DMS79 treated with DMSO at 0.1 percent for 48 hours (cell line): ENCODE data around the gene DIAPH1.
"Not testable (repeated sequence)": the region's sequence is repeated elsewhere in the genome, so short reads cannot be mapped to it uniquely, and the experiment has no call there.

Source experiments
- DNase-seq: peaks from one replicate; lab custom pipeline; 2025; lab: John Stamatoyannopoulos, UW

The DIAPH1 gene

GRCh38 chr5:141609921-141610320 lies 8.9 kb downstream of the DIAPH1 start:
- DNase-seq, result not testable (repeated sequence)

- no peak for DNase-seq
Observed at GRCh38 chr5:141609044-141609443, 9.8 kb downstream of the DIAPH1 start.

- no peak for DNase-seq
Observed at GRCh38 chr5:141608557-141608956, 10.2 kb downstream of the DIAPH1 start.

GRCh38 chr5:141608046-141608445 lies 10.8 kb downstream of the DIAPH1 start:
- no peak for DNase-seq

- DNase-seq, result no peak
Observed at GRCh38 chr5:141605523-141606277, 13.1 kb downstream of the DIAPH1 start.

- no peak for DNase-seq
Observed at GRCh38 chr5:141603923-141604717, 14.7 kb downstream of the DIAPH1 start.

- no peak for DNase-seq
Observed at GRCh38 chr5:141602606-141603005, 16.2 kb downstream of the DIAPH1 start.

- DNase-seq, result no peak
Observed at GRCh38 chr5:141598391-141599345, 20.1 kb downstream of the DIAPH1 start.

GRCh38 chr5:141597814-141598213 lies 21.0 kb downstream of the DIAPH1 start:
- DNase-seq, result no peak

- no peak for DNase-seq
Observed at GRCh38 chr5:141597394-141597793, 21.4 kb downstream of the DIAPH1 start.

- no peak for DNase-seq
Observed at GRCh38 chr5:141596867-141597266, 21.9 kb downstream of the DIAPH1 start.

- no peak for DNase-seq
Observed at GRCh38 chr5:141590127-141590526, 28.7 kb downstream of the DIAPH1 start.

- no peak for DNase-seq
Observed at GRCh38 chr5:141586246-141586645, 32.6 kb downstream of the DIAPH1 start.

- no peak for DNase-seq
Observed at GRCh38 chr5:141585594-141585993, 33.2 kb downstream of the DIAPH1 start.

- DNase-seq, result peak; percentile 59
Observed at GRCh38 chr5:141574122-141574510, 44.7 kb downstream of the DIAPH1 start.

GRCh38 chr5:141573489-141574121 lies 45.2 kb downstream of the DIAPH1 start:
- no peak for DNase-seq

- no peak for DNase-seq
Observed at GRCh38 chr5:141570655-141571054, 48.1 kb downstream of the DIAPH1 start.

- DNase-seq, result peak; percentile 9
Observed at GRCh38 chr5:141567513-141568117, 51.2 kb downstream of the DIAPH1 start.

- DNase-seq, result no peak
Observed at GRCh38 chr5:141565826-141566570, 52.8 kb downstream of the DIAPH1 start.

GRCh38 chr5:141564216-141564692 lies 54.5 kb downstream of the DIAPH1 start:
- DNase-seq, result peak; percentile 3
